ENCODE data around the gene RHOU.

GRCh38 chr1:228781161-228781808, 46.0 kb downstream of the RHOU start:
- no peak for TF ChIP-seq CTCF (IDR thresholded peaks at IDR 0.05)
- TF ChIP-seq POLR2A (IDR thresholded peaks at IDR 0.05) = no peak
